ENCODE results near the gene SPATA24. TPM values are rescaled to one million over a fixed set of nuclear protein-coding genes. Genes with fewer than 3 reads are reported as not detected.

SPATA24 gene
- total and polyA plus RNA-seq, 8 donors: 3.6 to 10.3 (median 8.4) TPM

GRCh38 chr5:139384591-139385051 lies 19.3 kb downstream of the SPATA24 start:
- intact Hi-C loops (cut with DNase I): no loop called here
- Histone ChIP-seq H3K27me3 (no peaks in the 10 kb centered on the region), H3K4me1 (peaks cover 0 to 35% of the 10 kb centered on the region in 2 donors), H3K9me3 (no peaks in the 10 kb centered on the region), H3K27ac (peak overlapping the region; percentile 22 to 67), H3K4me3 (peak overlapping the region in 1 of 2 donors; percentile 32), H3K36me3 (no peaks in the 10 kb centered on the region)
- DNase-seq: no peak
- TF ChIP-seq CTCF (IDR thresholded peaks at IDR 0.05): no peak
- ATAC-seq: no peak

GRCh38 chr5:139383993-139384590 lies 19.8 kb downstream of the SPATA24 start:
- intact Hi-C loops (cut with DNase I): no loop called here
- Histone ChIP-seq H3K27ac (no peak overlapping the region), H3K36me3 (no peaks in the 10 kb centered on the region), H3K9me3 (no peaks in the 10 kb centered on the region), H3K4me1 (peaks cover 0 to 33% of the 10 kb centered on the region in 2 donors), H3K4me3 (no peak overlapping the region), H3K27me3 (no peaks in the 10 kb centered on the region)
- ATAC-seq (no peak), DNase-seq (peak in 1 of 4 donors; percentile 77)
- TF ChIP-seq CTCF (IDR thresholded peaks at IDR 0.05): no peak

- ATAC-seq (no peak), DNase-seq (no peak)
- H3K4me3 ChIP-seq: no peak within 1 kb of the TSS
- peaks cover 0 to 27% of the 10 kb centered on the region in 2 donors for H3K4me1 ChIP-seq
- intact Hi-C loops (cut with DNase I): no loop called here
- H3K36me3 ChIP-seq: no peaks in the 10 kb centered on the region
- no peak within 1 kb of the TSS for H3K27ac ChIP-seq
- TF ChIP-seq CTCF (IDR thresholded peaks at IDR 0.05): no peak
- H3K9me3 ChIP-seq: no peaks in the 10 kb centered on the region
- no peaks in the 10 kb centered on the region for H3K27me3 ChIP-seq
Measured at GRCh38 chr5:139383275-139383992, 20.5 kb downstream of the SPATA24 start, which contains the start of gene SLC23A1. TSS of gene SLC23A1 (minus strand) at chr5:139383297. CDS start at chr5:139383253, 44 bp downstream.

GRCh38 chr5:139382807-139383206 lies 21.1 kb downstream of the SPATA24 start:
- intact Hi-C loops (cut with DNase I): no loop called here
- Histone ChIP-seq H3K27me3 (no peaks in the 10 kb centered on the region), H3K4me3 (no peak overlapping the region), H3K9me3 (no peaks in the 10 kb centered on the region), H3K4me1 (peaks cover 0 to 21% of the 10 kb centered on the region in 2 donors), H3K36me3 (peaks cover 0 to 3% of the 10 kb centered on the region in 2 donors), H3K27ac (no peak overlapping the region)
- ATAC-seq (no peak), DNase-seq (no peak)
- TF ChIP-seq CTCF (IDR thresholded peaks at IDR 0.05): no peak

Data from left lung (tissue), 10 donors.